ENCODE results near the gene RND1. TPM values are rescaled to one million over a fixed set of nuclear protein-coding genes. Genes with fewer than 3 reads are reported as not detected.

RND1 gene
- total RNA-seq, 1 donor from 2014 or later, result 2.4 TPM

DNA sequence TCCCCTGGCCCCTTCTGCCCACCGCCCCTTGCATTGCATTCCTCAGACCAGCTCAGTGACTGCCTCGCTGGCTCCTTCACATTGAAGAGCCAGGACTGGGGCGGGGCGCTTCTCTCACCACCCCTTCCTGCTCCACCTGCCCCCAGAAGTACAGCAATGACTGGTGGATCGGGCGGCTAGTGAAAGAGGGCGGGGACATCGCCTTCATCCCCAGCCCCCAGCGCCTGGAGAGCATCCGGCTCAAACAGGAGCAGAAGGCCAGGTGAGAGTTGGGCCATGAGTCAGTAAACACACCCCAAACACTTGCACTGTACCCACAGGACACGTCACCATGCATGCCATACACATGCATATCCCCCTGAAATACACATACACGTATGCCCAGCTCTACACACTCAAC lies 41.6 kb downstream of the RND1 start:
- no peaks in the 10 kb centered on the region for H3K9me3 ChIP-seq (ENCODE audit: insufficient read depth, low read depth, low read length)
- peaks cover 10% of the 10 kb centered on the region for H3K36me3 ChIP-seq (ENCODE audit: insufficient read depth, low read length)
- H3K79me2 ChIP-seq (ENCODE audit: insufficient read depth, low read length), result peaks cover 3% of the 10 kb centered on the region
- H3K4me1 Mint-ChIP-seq (ENCODE audit: low read depth, unreplicated experiment), result peaks cover under 1% of the 10 kb centered on the region
- DNase-seq (ENCODE audit: low read depth) (no peak), FAIRE-seq (no peak)
- H3K4me3 ChIP-seq (ENCODE audit: insufficient read depth, low read depth, low read length), result no peak overlapping the region
- no peak overlapping the region for H2AFZ ChIP-seq (ENCODE audit: low read depth, low read length)
- no peak overlapping the region for H3K27ac Mint-ChIP-seq (ENCODE audit: unreplicated experiment)
- H4K20me1 ChIP-seq (ENCODE audit: insufficient read depth, low read length), result peaks cover 58% of the 10 kb centered on the region
- TF ChIP-seq EZH2 (IDR thresholded peaks at IDR 0.05; ENCODE audit: insufficient read depth, low read length), result no peak
- TF ChIP-seq, protein P1, sequence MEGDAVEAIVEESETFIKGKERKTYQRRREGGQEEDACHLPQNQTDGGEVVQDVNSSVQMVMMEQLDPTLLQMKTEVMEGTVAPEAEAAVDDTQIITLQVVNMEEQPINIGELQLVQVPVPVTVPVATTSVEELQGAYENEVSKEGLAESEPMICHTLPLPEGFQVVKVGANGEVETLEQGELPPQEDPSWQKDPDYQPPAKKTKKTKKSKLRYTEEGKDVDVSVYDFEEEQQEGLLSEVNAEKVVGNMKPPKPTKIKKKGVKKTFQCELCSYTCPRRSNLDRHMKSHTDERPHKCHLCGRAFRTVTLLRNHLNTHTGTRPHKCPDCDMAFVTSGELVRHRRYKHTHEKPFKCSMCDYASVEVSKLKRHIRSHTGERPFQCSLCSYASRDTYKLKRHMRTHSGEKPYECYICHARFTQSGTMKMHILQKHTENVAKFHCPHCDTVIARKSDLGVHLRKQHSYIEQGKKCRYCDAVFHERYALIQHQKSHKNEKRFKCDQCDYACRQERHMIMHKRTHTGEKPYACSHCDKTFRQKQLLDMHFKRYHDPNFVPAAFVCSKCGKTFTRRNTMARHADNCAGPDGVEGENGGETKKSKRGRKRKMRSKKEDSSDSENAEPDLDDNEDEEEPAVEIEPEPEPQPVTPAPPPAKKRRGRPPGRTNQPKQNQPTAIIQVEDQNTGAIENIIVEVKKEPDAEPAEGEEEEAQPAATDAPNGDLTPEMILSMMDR (IDR thresholded peaks at IDR 0.05; ENCODE audit: insufficient read depth, low read depth, low read length), result no peak
- peaks cover 11% of the 10 kb centered on the region for H3K27me3 Mint-ChIP-seq (ENCODE audit: low read depth, unreplicated experiment)
- H3K27me3 ChIP-seq (ENCODE audit: insufficient read depth, low read length), result no peaks in the 10 kb centered on the region
- no peak overlapping the region for H3K9ac ChIP-seq (ENCODE audit: low read length)
- H3K4me3 Mint-ChIP-seq (ENCODE audit: unreplicated experiment), result no peak overlapping the region
- H3K36me3 Mint-ChIP-seq (ENCODE audit: low read depth, unreplicated experiment), result peaks cover 49% of the 10 kb centered on the region
- no peaks in the 10 kb centered on the region for H3K9me3 Mint-ChIP-seq (ENCODE audit: unreplicated experiment)
- no peak overlapping the region for H3K27ac ChIP-seq (ENCODE audit: low read depth, low read length)
- no peak overlapping the region for H3K4me2 ChIP-seq (ENCODE audit: low read length)
- H3K4me1 ChIP-seq (ENCODE audit: insufficient read depth, low read length), result no peaks in the 10 kb centered on the region

DNA sequence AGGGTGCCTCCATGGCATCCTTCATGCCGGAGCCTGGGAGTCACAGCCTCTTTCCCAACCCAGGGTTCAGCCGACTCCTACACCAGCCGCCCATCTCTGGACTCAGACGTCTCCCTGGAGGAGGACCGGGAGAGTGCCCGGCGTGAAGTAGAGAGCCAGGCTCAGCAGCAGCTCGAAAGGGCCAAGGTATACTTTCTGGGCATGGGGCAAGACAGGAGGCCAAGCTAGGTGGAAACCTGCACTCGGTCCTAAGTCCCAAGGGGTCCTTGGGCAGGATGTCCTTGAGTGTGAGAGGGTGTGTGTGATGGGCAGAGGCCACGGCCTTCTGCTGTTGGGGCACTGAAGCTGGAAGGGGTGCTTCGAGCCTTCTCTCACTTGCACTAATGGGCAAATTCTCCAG lies 42.4 kb downstream of the RND1 start:
- Mint-ChIP-seq H3K4me1 (ENCODE audit: low read depth, unreplicated experiment) (peaks cover 3% of the 10 kb centered on the region), H3K4me3 (ENCODE audit: unreplicated experiment) (no peak overlapping the region), H3K27me3 (ENCODE audit: low read depth, unreplicated experiment) (peaks cover 11% of the 10 kb centered on the region), H3K36me3 (ENCODE audit: low read depth, unreplicated experiment) (peaks cover 43% of the 10 kb centered on the region), H3K9me3 (ENCODE audit: unreplicated experiment) (no peaks in the 10 kb centered on the region), H3K27ac (ENCODE audit: unreplicated experiment) (no peak overlapping the region)
- no peak for TF ChIP-seq EZH2 (IDR thresholded peaks at IDR 0.05; ENCODE audit: insufficient read depth, low read length)
- TF ChIP-seq, protein P1 (IDR thresholded peaks at IDR 0.05; ENCODE audit: insufficient read depth, low read depth, low read length), result no peak
- Histone ChIP-seq H3K4me3 (ENCODE audit: insufficient read depth, low read depth, low read length) (no peak overlapping the region), H3K79me2 (ENCODE audit: insufficient read depth, low read length) (peaks cover 4% of the 10 kb centered on the region), H3K27ac (ENCODE audit: low read depth, low read length) (no peak overlapping the region), H3K4me2 (ENCODE audit: low read length) (no peak overlapping the region), H3K36me3 (ENCODE audit: insufficient read depth, low read length) (peaks cover 6% of the 10 kb centered on the region), H3K4me1 (ENCODE audit: insufficient read depth, low read length) (no peaks in the 10 kb centered on the region), H2AFZ (ENCODE audit: low read depth, low read length) (no peak overlapping the region), H4K20me1 (ENCODE audit: insufficient read depth, low read length) (peaks cover 50% of the 10 kb centered on the region), H3K9me3 (ENCODE audit: insufficient read depth, low read depth, low read length) (no peaks in the 10 kb centered on the region), H3K27me3 (ENCODE audit: insufficient read depth, low read length) (no peaks in the 10 kb centered on the region), H3K9ac (ENCODE audit: low read length) (no peak overlapping the region)
- DNase-seq (ENCODE audit: low read depth), result no peak
- FAIRE-seq, result no peak

DNA sequence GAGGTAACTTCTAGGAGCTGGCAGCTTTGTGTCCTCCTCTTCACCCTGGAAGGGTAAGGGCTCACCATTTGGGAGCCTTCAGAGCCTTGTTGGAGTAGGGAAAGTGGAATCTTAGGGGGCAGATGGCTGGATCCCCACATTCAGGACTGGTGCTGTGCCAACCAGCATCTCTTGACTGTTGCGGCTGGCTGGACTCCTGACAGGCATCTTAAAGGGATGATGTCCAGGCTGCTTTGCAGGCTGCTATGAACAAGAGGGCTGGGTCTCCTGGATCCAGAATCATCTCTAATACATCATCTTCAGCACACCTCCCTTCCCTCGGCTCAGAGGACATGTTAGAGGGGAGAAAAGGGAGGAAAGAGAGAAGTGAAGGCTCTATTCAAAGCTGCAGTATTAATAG lies 43.0 kb downstream of the RND1 start:
- Histone ChIP-seq H3K27ac (ENCODE audit: low read depth, low read length) (no peak overlapping the region), H3K4me2 (ENCODE audit: low read length) (no peak overlapping the region), H3K79me2 (ENCODE audit: insufficient read depth, low read length) (peaks cover 7% of the 10 kb centered on the region), H3K36me3 (ENCODE audit: insufficient read depth, low read length) (peaks cover 4% of the 10 kb centered on the region), H3K27me3 (ENCODE audit: insufficient read depth, low read length) (no peaks in the 10 kb centered on the region), H2AFZ (ENCODE audit: low read depth, low read length) (no peak overlapping the region), H3K4me1 (ENCODE audit: insufficient read depth, low read length) (peaks cover 4% of the 10 kb centered on the region), H3K4me3 (ENCODE audit: insufficient read depth, low read depth, low read length) (no peak overlapping the region), H4K20me1 (ENCODE audit: insufficient read depth, low read length) (peaks cover 44% of the 10 kb centered on the region), H3K9ac (ENCODE audit: low read length) (no peak overlapping the region), H3K9me3 (ENCODE audit: insufficient read depth, low read depth, low read length) (no peaks in the 10 kb centered on the region)
- no peak for FAIRE-seq
- peaks cover 43% of the 10 kb centered on the region for H3K36me3 Mint-ChIP-seq (ENCODE audit: low read depth, unreplicated experiment)
- no peak overlapping the region for H3K4me3 Mint-ChIP-seq (ENCODE audit: unreplicated experiment)
- DNase-seq (ENCODE audit: low read depth), result no peak
- peaks cover 3% of the 10 kb centered on the region for H3K4me1 Mint-ChIP-seq (ENCODE audit: low read depth, unreplicated experiment)
- H3K27me3 Mint-ChIP-seq (ENCODE audit: low read depth, unreplicated experiment), result peaks cover 11% of the 10 kb centered on the region
- no peaks in the 10 kb centered on the region for H3K9me3 Mint-ChIP-seq (ENCODE audit: unreplicated experiment)
- no peak overlapping the region for H3K27ac Mint-ChIP-seq (ENCODE audit: unreplicated experiment)
- TF ChIP-seq, protein P1 (IDR thresholded peaks at IDR 0.05; ENCODE audit: insufficient read depth, low read depth, low read length), result no peak
- TF ChIP-seq EZH2 (IDR thresholded peaks at IDR 0.05; ENCODE audit: insufficient read depth, low read length), result no peak

Measured in astrocyte (in vitro differentiated cells and primary cell).